NCI-H526 treated with DMSO at 0.1 percent for 48 hours (cell line): Measurements from ENCODE around the gene SERTAD1.
"Not testable (repeated sequence)": the region's sequence is repeated elsewhere in the genome, so short reads cannot be mapped to it uniquely, and the experiment has no call there.

Experiments used
- DNase-seq: peaks from one replicate; lab custom pipeline; 2025; lab: John Stamatoyannopoulos, UW

SERTAD1 gene

GRCh38 chr19:40425450-40426287, at the start of gene SERTAD1:
TSS of gene SERTAD1 (minus strand) at chr19:40425992. CDS start at chr19:40423546, 2,446 bp downstream.
- DNase-seq = peak; percentile 99

- no peak for DNase-seq
Measured at GRCh38 chr19:40474737-40475136, 48.9 kb upstream of the SERTAD1 start.

GRCh38 chr19:40472516-40472915, 46.7 kb upstream of the SERTAD1 start:
- DNase-seq = no peak

- DNase-seq = no peak
Measured at GRCh38 chr19:40471111-40471510, 45.3 kb upstream of the SERTAD1 start.

- no peak for DNase-seq
Measured at GRCh38 chr19:40469011-40469410, 43.2 kb upstream of the SERTAD1 start.

- no peak for DNase-seq
Measured at GRCh38 chr19:40466985-40467734, 41.4 kb upstream of the SERTAD1 start, which contains the start of gene SPTBN4. TSS of gene SPTBN4 (plus strand) at chr19:40467001. CDS start at chr19:40472622, 5,621 bp downstream.

GRCh38 chr19:40466219-40466984, 40.6 kb upstream of the SERTAD1 start:
- no peak for DNase-seq

- peak; percentile 98 for DNase-seq
Measured at GRCh38 chr19:40465557-40466218, 39.9 kb upstream of the SERTAD1 start, which contains the start of gene BLVRB. TSS of gene BLVRB (minus strand) at chr19:40465745. CDS start at chr19:40465688, 57 bp downstream.

- DNase-seq = no peak
Measured at GRCh38 chr19:40465025-40465556, 39.3 kb upstream of the SERTAD1 start.

- peak; percentile 64 for DNase-seq
Measured at GRCh38 chr19:40464059-40465024, 38.5 kb upstream of the SERTAD1 start.

GRCh38 chr19:40463587-40464037, 37.8 kb upstream of the SERTAD1 start:
- not testable (repeated sequence) for DNase-seq

GRCh38 chr19:40461669-40462221, 36.0 kb upstream of the SERTAD1 start:
- DNase-seq = no peak

- DNase-seq = no peak
Measured at GRCh38 chr19:40460185-40460584, 34.4 kb upstream of the SERTAD1 start.

GRCh38 chr19:40458597-40458974, 32.8 kb upstream of the SERTAD1 start:
- no peak for DNase-seq

- DNase-seq = no peak
Measured at GRCh38 chr19:40457953-40458596, 32.3 kb upstream of the SERTAD1 start.

GRCh38 chr19:40457048-40457447, 31.3 kb upstream of the SERTAD1 start:
- no peak for DNase-seq

- not testable (repeated sequence) for DNase-seq
Measured at GRCh38 chr19:40453943-40454342, 28.2 kb upstream of the SERTAD1 start.

GRCh38 chr19:40453151-40453735, 27.5 kb upstream of the SERTAD1 start:
- DNase-seq = no peak

GRCh38 chr19:40452016-40452415, 26.2 kb upstream of the SERTAD1 start:
- DNase-seq = no peak
